NCI-H774 (cell line): ENCODE measurements around the gene HERPUD2.
"Not testable (repeated sequence)": the region's sequence is repeated elsewhere in the genome, so short reads cannot be mapped to it uniquely, and the experiment has no call there.

ENCODE experiments used
- DNase-seq: peaks from one replicate; lab custom pipeline; 2025; lab: John Stamatoyannopoulos, UW

The HERPUD2 gene

DNA sequence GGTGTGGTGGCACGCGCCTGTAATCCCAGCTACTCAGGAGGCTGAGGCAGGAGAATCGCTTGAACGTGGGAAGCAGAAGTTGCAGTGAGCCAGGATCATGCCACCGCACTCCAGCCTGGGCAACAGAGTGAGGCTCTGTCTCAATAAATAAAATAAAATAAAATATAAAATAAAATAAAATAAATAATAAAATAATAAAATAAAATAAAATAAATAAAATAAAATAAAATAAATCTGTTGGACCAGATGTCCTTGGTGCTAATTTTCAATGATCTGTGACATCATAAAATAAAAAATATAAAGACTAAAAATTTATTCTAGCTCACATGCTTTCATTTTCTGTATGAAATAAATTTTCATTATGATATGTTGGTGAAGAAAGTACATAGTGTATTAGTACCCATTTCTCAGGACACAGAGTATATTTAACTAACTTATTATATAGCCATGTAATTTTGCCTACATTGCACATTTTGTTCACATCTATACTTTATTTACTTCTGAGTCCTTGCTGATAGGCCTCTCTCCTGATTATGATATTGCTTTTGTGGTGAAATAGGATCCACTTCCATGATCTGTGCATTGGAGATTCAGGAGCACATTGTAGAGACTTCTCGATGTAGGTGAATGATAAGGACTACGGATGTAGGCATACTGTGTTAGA is 17.8 kb upstream of the HERPUD2 start:
- DNase-seq = no peak

DNA sequence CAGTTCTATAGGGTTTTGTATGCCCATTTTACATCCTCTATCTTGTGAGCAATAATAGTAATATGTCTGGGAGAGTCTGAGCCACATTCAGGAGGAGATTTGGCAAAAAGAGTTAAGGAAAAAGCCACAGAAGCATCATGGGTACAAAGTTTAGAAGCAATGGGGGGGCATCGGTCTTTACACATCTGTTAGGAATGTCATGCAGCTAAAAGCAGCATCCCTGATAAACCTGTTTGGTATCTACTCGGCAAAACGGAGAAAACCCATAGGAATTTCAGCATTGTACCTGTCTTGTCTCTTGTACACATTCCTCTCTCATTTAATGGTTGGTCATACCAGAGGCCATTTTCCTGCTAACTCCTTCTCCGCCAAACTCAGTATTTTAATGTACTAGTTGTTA is 12.5 kb upstream of the HERPUD2 start:
- DNase-seq = no peak

DNA sequence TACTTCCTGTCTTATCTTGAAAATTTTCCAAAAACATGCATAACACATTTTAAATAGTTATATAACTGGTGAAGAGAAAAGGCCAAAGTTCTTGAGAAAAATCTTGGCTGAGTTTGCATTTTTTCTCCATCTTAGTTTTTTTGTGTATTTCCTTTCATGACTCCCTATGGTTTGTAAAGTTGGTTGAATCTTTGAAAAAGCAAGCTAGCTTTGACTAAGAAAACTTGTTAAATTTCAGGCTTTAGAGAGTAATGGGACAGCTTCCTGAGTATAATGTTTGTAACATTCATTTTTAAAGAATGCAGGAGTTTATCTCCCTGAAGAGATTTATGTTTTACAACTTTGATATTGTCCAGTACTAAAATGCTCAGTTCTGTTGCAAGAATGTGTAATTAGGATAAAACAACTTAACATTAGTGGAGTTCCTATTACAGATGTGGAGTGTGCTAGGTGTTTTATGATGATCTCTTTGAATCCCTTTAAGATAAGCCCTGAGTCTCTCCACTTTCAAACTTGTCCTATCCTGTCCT is 11.1 kb upstream of the HERPUD2 start:
- no peak for DNase-seq

DNA sequence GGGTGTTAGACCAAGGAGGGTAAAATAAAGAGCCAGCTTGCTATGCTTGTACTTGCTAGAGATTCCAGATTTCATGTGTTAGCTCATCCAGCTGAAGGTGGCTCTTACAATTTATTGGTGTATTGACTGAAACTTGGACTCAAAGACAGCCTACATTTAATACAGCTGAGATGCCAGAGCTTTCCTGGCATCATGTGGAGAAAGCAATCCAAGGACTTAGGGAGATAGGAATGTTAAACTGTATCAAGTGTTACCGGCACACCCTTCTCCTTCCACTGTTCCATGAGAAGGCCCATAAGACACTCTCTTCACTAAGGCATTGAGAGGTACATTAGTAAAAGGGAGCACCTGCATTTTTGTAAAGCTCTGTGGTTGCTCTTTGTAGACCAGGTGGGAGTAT is 9.3 kb upstream of the HERPUD2 start:
- DNase-seq = no peak

DNA sequence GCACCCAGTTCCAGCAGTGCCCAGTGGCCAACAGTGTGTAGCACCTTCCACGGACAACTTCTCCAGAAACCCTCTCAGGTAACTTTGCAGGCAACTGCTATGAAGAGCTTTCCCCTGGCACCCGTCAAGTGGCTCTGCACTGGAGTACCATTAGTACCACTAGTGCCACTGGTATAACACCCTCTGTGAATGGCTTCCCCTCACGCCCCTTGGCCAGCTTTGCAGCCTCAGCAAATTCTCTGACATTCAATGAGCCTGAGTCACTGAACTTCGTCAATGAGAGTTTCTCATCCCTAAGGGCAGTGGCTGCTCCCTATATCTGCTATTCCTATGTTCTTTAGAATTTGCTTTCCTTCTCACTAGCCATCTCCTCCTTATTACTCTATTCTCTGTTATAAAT is 7.6 kb upstream of the HERPUD2 start:
- no peak for DNase-seq

DNA sequence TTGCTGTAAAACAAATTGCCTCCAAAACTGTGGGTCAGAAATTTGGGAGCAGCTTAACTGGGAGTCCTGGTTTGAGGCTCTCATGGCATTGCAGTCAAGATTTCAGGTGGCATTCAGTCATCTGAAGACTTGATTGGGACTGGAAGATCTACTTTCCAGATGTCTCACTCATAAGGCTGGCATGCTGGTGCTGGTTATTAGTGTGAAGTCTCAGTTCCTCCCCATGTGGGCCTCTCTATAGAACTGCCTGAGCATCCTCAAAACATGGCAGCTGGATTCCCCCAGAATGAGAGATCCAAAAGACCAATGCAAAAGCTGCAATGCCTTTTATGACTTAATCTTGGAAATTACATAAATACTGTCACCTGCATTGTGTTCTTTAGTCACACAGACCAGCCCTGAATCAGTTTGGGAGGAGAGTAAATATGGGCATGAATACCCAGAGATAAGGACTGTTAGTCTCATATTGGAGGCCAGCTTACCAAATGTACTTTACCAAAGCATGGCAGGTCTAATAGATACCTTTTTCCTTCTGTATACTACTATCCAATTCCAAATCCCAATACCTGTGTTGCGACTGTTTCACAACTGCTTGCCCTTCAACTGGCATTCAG is 6.5 kb upstream of the HERPUD2 start:
- DNase-seq = no peak

DNA sequence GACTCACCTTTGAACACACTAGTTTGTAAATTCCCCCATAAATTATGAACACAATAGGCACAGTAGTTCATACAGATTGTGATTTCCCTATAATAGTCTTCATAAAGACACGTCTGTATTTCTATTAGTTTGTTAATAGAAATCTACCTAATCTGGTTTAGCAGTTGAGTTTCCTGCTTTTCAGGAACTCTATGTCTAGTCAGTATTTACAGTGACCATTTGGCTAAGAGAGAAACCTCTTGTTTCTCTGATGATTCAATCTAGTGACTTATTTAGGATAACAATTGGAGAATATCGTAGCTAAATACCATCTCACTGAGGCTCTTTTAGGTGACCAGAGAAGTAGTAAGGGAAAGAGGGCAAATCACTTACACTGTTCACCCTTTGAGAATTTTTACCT is 5.9 kb upstream of the HERPUD2 start:
- no peak for DNase-seq

DNA sequence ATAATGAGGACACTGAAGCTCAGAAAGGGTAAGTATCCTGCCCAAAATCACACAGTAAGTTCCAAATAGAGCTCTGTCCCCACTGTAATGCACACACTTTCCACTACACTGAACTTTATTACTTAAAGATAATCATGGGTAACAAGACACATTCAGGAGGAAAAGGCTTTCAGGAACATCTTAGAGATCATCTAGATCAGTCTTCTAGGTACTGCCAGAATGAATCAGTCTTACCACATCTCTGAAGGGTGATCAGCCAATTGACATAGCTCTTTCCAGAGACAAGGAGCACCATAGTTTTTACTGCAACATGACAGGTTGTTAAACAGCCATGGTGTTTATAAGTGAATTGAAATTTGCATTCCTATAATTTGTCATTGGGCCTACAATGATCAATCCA is 5.4 kb upstream of the HERPUD2 start:
- no peak for DNase-seq

DNA sequence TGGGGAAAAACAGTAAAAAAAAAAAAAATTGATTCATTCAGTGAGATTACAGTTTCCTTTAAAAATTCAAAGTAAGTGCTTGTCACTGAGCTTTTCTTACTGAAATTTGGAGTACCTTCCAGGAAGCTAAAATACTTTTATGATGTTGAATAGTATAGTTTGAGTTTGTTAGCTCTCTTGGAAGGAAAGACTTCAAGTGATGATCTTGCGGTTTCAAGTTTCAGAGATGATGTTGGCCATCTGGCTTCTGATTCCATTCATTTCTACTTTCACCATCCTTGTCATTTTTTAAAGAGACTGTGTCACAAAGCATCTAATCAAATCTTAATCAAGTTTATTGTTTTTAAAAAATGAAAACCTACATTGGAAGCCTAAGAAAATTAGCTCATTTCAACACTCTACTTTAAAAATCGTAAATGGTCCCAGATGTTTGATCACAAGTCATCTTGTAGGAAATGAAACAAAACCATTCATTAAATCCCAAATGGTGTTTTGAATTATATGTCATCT is 4.9 kb upstream of the HERPUD2 start:
- DNase-seq = no peak

DNA sequence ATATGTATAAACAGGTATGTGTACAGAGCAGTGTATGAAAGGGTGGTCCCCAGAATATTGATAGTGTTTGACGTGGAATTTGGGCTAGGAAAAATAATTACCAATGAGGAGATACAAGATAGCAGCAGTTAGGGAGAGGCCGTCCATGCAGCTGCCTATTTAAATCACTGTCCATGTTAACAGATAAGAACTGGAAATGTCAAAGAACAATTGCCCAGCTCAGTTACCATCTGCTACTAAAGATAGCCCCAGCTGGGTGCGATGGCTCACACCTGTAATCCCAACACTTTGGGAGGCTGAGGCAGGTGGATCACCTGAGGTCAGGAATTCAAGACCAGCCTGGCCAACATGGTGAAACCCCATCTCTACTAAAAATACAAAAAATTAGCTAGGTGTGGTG is 3.4 kb upstream of the HERPUD2 start:
- not testable (repeated sequence) for DNase-seq

DNA sequence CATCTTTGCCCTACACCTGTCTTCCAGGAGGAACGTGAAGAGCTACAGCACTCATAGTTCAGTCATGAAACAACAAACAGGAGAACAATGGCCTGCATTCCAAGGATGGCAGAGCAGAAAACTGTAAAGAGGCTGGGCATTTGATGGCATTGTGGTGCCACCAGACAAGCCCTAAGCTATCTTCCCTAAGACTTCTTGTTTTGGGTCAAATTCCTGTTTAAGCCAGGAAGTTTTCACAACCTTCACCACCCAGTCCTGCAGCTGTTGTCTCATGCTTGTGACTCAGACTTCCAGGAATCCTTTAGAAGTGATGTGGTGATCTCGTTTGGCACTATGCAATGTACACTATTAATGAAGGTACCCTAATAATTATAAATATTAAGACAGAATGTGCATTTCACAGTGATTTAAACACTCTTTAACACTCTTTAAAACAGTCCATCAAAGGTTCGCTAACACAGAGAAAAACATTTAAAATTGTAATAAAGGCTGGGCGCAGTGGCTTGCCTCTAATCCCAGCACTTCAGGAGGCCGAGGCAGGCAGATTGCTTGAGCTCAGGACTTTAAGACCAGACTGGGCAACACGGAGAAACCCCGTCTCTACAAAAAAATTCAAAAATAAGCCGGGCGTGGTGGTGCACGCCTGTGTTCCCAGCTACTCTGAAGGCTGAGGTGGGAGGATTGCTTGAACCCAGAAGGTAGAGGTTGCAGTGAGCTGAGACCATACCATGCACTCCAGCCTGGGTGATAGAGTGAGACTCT is 2.7 kb upstream of the HERPUD2 start:
- no peak for DNase-seq

DNA sequence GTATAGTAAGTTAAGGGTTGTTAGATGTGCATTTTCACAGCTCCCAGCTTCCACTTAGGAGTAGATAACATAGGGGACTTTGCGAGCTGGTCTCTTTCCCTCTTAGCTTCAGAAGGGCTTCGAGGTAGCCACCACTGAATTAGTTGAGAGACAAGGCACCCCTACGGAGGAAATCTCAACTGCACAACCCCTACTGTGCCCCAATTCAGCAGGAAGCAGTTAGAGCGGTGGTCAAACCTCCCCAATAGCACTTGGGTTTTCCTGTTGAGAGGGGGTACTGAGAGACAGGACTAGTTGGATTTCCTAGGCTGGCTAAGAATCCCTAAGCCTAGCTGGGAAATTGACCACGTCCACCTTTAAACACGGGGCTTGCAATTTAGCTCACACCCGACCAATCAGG is 1.1 kb upstream of the HERPUD2 start:
- no peak for DNase-seq

DNA sequence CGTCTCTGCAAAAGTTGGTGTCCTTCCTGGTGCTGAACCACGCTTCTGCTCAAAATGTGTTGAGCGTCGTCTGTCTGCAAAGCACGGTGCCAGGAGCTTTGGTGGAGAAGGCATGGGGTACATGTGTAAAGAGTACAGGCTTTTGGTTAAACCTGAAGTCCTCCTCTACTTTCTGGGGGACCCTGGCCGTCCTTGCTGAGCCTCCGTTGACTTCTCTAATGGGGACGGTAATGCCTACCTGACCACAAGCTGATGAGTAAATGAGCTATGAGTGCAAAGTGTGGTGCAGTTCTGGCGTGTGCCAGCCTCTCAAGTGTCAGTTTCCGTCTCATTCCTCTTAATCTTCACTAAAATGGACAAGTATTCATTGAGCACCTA is 527 bp upstream of the HERPUD2 start:
- DNase-seq = no peak

DNA sequence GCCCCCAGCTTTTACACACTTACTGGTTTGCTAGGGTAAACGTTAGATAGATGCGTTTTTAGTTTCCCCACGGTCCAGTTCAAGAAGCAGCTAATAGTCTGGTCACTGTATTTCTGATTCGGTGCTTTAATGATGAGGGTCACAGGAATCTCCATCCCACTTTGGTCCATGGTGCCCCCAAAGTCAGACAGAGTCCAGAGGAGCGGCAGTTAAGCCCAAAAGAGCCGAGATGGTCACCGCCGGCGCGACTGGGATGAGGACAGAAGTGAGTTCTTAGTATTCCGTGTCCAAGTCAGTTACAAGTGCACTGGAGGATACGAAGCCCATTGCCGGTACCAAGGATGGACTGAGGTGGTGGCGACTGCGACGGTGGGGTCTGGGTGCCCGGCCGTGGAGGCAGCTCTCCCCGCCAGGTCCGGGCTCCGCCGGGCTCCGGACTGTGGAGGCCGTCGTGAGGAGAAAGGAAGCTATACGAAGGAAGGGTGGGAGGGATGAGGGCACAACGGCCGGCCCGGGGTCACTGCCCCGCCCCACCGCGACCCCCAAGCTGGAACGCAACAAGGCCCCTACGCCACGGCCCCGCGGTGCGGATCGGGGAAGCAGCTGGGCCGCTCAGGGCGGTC is 663 bp downstream of the HERPUD2 start:
- no peak for DNase-seq

DNA sequence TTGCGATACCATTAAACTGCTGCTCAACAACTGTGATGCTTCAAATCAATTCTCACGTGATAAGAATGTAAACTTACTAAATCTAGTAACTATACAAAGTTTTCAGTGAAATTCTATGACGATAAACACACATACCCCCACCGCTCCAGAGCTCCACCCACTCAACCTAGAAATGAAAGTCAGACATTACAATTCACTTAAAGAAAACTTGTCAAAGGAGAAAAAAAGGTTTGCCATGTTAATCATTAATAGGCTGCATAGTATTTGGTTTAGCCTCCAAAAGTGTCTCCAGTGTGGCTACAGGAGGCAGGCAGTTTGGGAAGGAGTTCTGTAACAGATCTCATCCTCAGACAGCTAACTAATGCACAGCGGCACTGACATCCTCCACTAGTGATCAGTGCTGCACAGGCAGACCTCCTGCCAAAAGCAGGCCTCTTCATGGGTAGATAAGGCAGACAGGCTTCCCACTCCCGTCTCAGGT is 3.1 kb downstream of the HERPUD2 start:
- no peak for DNase-seq

DNA sequence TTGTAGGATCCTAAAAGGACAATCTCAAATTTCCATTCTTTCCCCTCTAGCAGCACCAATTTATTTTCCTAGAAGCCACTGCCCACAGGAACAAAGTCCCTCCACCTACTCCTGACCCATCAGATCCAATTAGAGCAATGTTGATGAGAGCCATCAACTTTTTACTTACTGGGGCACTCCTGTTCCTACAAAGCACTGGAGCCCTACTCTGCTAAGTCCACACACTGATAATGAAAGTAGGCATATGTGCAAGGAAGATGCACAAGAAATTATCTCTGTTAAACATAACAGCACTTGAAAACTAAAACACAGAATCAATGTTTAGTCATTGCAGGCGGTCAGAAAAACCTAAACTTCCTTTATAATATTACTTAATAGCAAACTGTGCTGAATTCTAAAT is 3.6 kb downstream of the HERPUD2 start:
- DNase-seq = no peak

DNA sequence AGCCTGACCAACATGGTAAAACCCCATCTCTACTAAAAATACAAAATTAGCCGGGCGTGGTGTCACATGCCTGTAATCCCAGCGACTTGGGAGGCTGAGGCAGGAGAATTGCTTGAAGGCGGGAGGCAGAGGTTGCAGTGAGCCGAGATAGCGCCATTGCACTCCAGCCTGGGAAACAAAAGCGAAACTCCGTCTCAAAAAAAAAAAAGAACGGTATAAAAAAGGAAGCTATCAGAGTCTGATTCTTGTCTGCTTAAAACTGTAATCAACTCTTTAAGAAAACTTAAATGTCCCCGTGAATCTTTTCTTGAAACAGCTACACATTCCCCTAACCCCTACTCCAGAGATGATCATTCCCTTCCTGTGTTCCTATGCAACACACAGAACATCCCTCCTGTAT is 4.3 kb downstream of the HERPUD2 start:
- DNase-seq = not testable (repeated sequence)

DNA sequence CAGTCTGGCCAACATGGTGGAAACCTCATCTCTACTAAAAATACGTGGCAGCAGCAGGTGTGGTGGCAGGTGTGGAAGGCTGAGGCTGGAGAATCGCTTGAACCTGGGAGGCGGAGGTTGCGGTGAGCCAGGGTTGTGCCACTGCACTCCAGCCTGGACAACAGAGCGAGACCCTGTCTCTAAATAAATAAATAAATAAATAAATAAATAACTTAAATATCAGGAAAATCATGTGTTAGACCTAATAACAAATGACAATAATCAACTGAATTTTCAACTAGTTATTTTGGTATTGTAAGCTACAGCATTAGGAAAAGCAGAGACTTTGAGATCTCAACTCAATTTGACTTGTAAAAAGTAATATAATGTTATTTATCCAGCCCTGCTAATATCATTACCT is 9.2 kb downstream of the HERPUD2 start:
- no peak for DNase-seq

DNA sequence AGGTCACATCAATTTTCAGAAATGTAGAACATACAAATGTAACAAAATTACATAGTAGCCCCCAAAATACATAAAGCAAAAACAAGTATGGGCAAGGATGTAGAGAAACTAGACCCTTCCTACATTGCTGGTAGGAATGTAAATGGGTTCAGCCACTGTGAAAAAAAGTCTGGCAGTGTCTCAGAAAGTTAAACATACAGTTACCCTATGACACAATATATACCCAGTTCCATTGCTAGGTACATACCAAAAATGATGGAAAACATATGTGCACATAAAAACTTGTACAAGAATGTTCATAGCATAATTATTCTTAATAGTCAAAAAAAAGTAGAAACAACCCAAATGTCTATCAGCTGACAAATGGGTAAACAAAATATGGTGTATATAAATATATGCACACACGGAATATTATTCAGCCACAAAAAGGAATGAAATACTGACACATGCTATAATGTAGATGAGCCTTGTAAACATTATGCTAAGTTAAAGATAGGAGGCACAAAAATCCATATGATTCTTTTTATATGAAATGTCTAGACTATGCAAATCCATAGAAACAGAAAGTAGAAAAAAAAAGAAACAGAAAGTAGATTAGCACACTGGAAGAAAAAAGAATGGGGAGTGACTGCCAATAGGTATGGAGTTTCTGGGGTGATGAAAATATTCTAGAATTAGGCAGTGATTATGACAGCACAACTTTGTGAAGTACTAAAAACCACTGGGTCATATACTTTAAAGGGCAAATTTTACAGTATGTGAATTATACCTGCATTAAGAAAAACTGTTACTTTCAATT is 13.5 kb downstream of the HERPUD2 start:
- DNase-seq = no peak

DNA sequence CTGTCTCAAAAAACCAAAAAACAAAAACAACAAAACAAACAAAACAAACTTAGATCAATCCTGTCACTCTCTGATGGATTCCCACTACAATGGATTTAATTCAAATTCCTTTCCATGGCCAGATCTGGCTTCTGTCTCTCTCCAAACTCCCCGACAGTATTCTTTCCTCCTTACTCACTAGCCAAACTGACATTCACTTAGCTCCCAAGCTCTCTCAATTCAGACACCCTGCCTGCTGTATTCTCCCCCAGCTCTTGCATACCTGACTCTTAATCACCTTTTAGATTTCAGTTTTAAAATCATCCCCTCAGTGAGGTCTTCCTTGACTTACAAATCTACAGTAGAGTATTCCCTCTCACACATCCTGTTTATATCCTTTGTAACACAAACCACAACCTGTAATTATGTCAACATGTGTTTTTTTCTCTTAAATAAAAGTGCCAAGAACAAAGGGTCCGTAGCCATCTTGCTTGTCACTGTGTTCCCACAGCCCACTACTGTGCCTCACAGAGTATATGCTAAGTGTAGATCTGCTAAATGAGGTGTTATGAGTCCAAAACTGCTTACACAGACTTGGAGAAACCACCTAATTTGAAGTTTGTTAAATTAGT is 14.4 kb downstream of the HERPUD2 start:
- no peak for DNase-seq
